ENCODE measurements around the gene VWA3B.

- TF ChIP-seq CTCF (IDR thresholded peaks at IDR 0.05) (no peak), POLR2AphosphoS5 (IDR thresholded peaks at IDR 0.05) (no peak)
Observed at GRCh38 chr2:98359986-98360385, 273.0 kb downstream of the VWA3B start.
